Left colon (tissue), 2 donors: Measurements from ENCODE around the gene ADIPOQ. TPM values are rescaled to one million over a fixed set of nuclear protein-coding genes. Genes with fewer than 3 reads are reported as not detected.
"Not testable (repeated sequence)": the region's sequence is repeated elsewhere in the genome, so short reads cannot be mapped to it uniquely, and the experiment has no call there.

Experiments used
- ATAC-seq: fragments of 200-7000 bp; cut with Tn5 transposase; one replicate; pipeline ENCODE4 v1.9.1; 2020; ENCODE audit warnings: mild to moderate bottlenecking, moderate library complexity
- DNase-seq, 2 donors: peaks; one replicate each; pipeline ENCODE4 v3.0.0-alpha.2; 2020
- intact Hi-C, 2 donors: fragments of 100-400 bp; cut with DNase I in 1 of 2; cut with micrococcal nuclease in 1 of 2; formaldehyde crosslinking; loops; one replicate each; pipeline versions ENCODE4 v1.11.2 to v1.14.0; 2022; cut with DNase I, micrococcal nuclease
- total RNA-seq, 2 donors: library from RNA; stranded (reverse); fragmentation: NEBNext Ultra II Directional; extraction: Animal tissue kit (Norgen Biotek cat#: 25700); gene quantifications; one replicate each; pipeline ENCODE4 v1.2.1, GENCODE V29; 2021
- donor health status: DM: no; HTN: no; CAD: no.
- donor health status: DM: yes; HTN: yes; CAD: no.

ADIPOQ gene
- total RNA-seq, 2 donors from 2014 or later, result 0.15 to 3.1 TPM

- ATAC-seq, intact Hi-C loops, DNase-seq: not testable (repeated sequence)
Observed at GRCh38 chr3:186887507-186887938, 45.0 kb downstream of the ADIPOQ start.

GRCh38 chr3:186888569-186888968 lies 46.1 kb downstream of the ADIPOQ start:
- ATAC-seq (no peak), DNase-seq (no peak)
- intact Hi-C loops, result no loop called here

GRCh38 chr3:186889698-186890097 lies 47.2 kb downstream of the ADIPOQ start:
- ATAC-seq, intact Hi-C loops, DNase-seq: not testable (repeated sequence)

GRCh38 chr3:186890911-186891310 lies 48.4 kb downstream of the ADIPOQ start:
- DNase-seq, result no peak
- ATAC-seq, result no peak
- intact Hi-C loops, result no loop called here

- intact Hi-C loops, ATAC-seq, DNase-seq: not testable (repeated sequence)
Observed at GRCh38 chr3:186893071-186893470, 50.6 kb downstream of the ADIPOQ start.

GRCh38 chr3:186895406-186895805 lies 52.9 kb downstream of the ADIPOQ start:
- DNase-seq, result no peak
- no peak for ATAC-seq
- intact Hi-C loops, result no loop called here

- intact Hi-C loops, result no loop called here
- ATAC-seq (no peak), DNase-seq (no peak)
Observed at GRCh38 chr3:186896006-186896405, 53.5 kb downstream of the ADIPOQ start.

- intact Hi-C loops, result no loop called here
- ATAC-seq, result no peak
- DNase-seq, result no peak
Observed at GRCh38 chr3:186896875-186897274, 54.4 kb downstream of the ADIPOQ start.

GRCh38 chr3:186901135-186901734 lies 58.7 kb downstream of the ADIPOQ start:
- intact Hi-C loops, result no loop called here
- no peak for DNase-seq
- ATAC-seq, result no peak

- intact Hi-C loops, result no loop called here
- DNase-seq (no peak), ATAC-seq (no peak)
Observed at GRCh38 chr3:186902154-186902553, 59.6 kb downstream of the ADIPOQ start.

- ATAC-seq, result no peak
- DNase-seq, result no peak
- intact Hi-C loops, result no loop called here
Observed at GRCh38 chr3:186902713-186903112, 60.2 kb downstream of the ADIPOQ start.

GRCh38 chr3:186903676-186904075 lies 61.2 kb downstream of the ADIPOQ start:
- not testable (repeated sequence) for ATAC-seq

GRCh38 chr3:186907075-186907474 lies 64.6 kb downstream of the ADIPOQ start:
- intact Hi-C loops, DNase-seq, ATAC-seq: not testable (repeated sequence)

More at GRCh38 chr3:186903676-186904075, 61.2 kb downstream of the ADIPOQ start:
- DNase-seq, intact Hi-C loops: not testable (repeated sequence)

Other genes starting within 250 kb of the ADIPOQ start
- not detected for gene AHSG, start 229.7 kb upstream of the ADIPOQ start, total RNA-seq
- gene FETUB, start 202.3 kb upstream of the ADIPOQ start, total RNA-seq, result not detected
- not detected for gene HRG, start 176.7 kb upstream of the ADIPOQ start, total RNA-seq
- 1 to 10 TPM; 2.3 to 3.6 TPM for gene KNG1, start 125.4 kb upstream of the ADIPOQ start, total RNA-seq
- 100 to 1,000 TPM; 214 to 343 TPM for gene EIF4A2, start 59.1 kb upstream of the ADIPOQ start, total RNA-seq
- 1 to 10 TPM; 6.6 to 7.8 TPM for gene RFC4, start 36.2 kb upstream of the ADIPOQ start, total RNA-seq
- 10 to 100 TPM; 57.3 to 62.6 TPM for gene ST6GAL1, start 87.8 kb downstream of the ADIPOQ start, total RNA-seq